Psoas muscle (tissue), 8 donors: ENCODE measurements around the gene ETV7. TPM values are rescaled to one million over a fixed set of nuclear protein-coding genes. Genes with fewer than 3 reads are reported as not detected.

Experiments used
- ATAC-seq, 4 donors: fragments of 200-7000 bp; cut with Tn5 transposase; one replicate each; pipeline ENCODE4 v1.9.1; 2020; ENCODE audit warnings: moderate library complexity in 3 of 4, mild to moderate bottlenecking in 2 of 4
- DNase-seq, 2 donors: peaks; one replicate each; pipeline ENCODE4 v3.0.0-alpha.2; 2020
- H3K27ac ChIP-seq: fragments of 200-600 bp; one replicate; pipeline ENCODE4 v1.8.0; 2022
- H3K27me3 ChIP-seq, 3 donors: fragments of 200-600 bp in 1 of 3; one replicate each; pipeline versions ENCODE4 v1.6.1 to v1.8.0; 2013 to 2022; ENCODE audit warnings: low read length in 2 of 3, mild to moderate bottlenecking in 2 of 3, moderate library complexity in 1 of 3; ENCODE audit not compliant: insufficient read depth in 3 of 3
- H3K36me3 ChIP-seq, 2 donors: fragments of 200-600 bp in 1 of 2; one replicate each; pipeline versions ENCODE4 v1.6.1 to v1.8.0; 2013 to 2022; ENCODE audit warnings: low read depth in 1 of 2, mild to moderate bottlenecking in 1 of 2, moderate library complexity in 1 of 2; ENCODE audit not compliant: insufficient read depth in 1 of 2
- H3K4me1 ChIP-seq: fragments of 200-600 bp; one replicate; pipeline ENCODE4 v1.8.0; 2022
- H3K4me3 ChIP-seq: fragments of 200-600 bp; one replicate; pipeline ENCODE4 v1.8.0; 2022; ENCODE audit warnings: mild to moderate bottlenecking
- H3K9me3 ChIP-seq: fragments of 200-600 bp; one replicate; pipeline ENCODE4 v1.8.0; 2022
- WGBS, 3 donors: extraction: QIAGEN DNeasy Blood & Tissue Kit; methylation state at CpG; one replicate each; pipeline versions ENCODE4 v1.1.6 to v1.1.7; 2013; 5-methylcytosine and 5-hydroxymethylcytosine counted together
- intact Hi-C, 2 donors: fragments of 100-400 bp; cut with DNase I; formaldehyde crosslinking; loops; one replicate each; pipeline versions ENCODE4 v1.11.0 to v1.14.2; 2022
- polyA plus RNA-seq, 3 donors: library from polyadenylated mRNA; stranded (reverse); fragments of 200-250 nt; gene quantifications; one replicate each; pipeline ENCODE4 v1.2.3, GENCODE V29; 2013
- total RNA-seq, 4 donors: library from RNA; stranded (reverse); fragmentation: NEBNext Ultra II Directional in 2 of 4; extraction: Animal tissue kit (Norgen Biotek cat#: 25700) in 2 of 4; gene quantifications; one replicate each; pipeline versions ENCODE4 v1.2.1 to v1.2.4, GENCODE V29; 2021 to 2023
- TF ChIP-seq, protein P1 (sequence below): fragments of 200-600 bp; IDR thresholded peaks from one replicate; pipeline ENCODE4 v1.8.0; 2022; ENCODE audit warnings: antibody characterized with exemption
- donor health status: healthy with polysubstance abuse.
- donor health status: DM: no; HTN: no; CAD: no; lungs with moderate emphysema.
- donor health status: Bipolar disorder and iron deficiency.
- donor health status: healthy.
- donor health status: DM: yes; HTN: yes; CAD: no.
- donor health status: DM: no; HTN: no; CAD: no.
- donor health status: DM: no; HTN: no; CAD: no.
- donor health status: DM: yes; HTN: yes; CAD: no.

ETV7 gene
- total and polyA plus RNA-seq, 7 donors: 0.06 to 0.09 TPM; not detected in 5

DNA sequence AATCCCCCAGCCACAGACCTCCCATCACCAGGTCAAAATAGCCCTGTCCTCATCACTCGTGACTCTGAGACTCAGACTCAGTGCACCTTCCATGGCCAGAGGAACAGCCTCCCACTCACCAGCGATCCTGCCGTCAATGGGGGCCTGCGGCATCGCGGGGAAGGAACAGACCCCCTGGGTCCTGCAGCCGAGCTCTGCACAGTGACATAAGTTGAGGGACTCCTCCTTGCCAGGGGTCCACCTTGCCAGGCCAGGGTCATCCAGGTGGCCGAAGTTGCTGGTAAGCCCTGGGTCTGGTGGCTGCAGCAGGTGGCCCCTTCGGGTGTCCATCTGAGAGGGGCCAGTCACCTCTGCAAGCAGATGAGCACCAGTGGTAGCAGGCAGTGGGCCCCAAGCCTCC lies 16.3 kb downstream of the ETV7 start:
- WGBS, 3 donors: 92 to 96% (median 93%) methylated on average over 9 of the region's 9 CpGs
- Histone ChIP-seq H3K36me3 (no peaks in the 10 kb centered on the region), H3K27me3 (no peaks in the 10 kb centered on the region), H3K4me3 (no peak overlapping the region), H3K9me3 (no peaks in the 10 kb centered on the region), H3K27ac (no peak overlapping the region), H3K4me1 (peaks cover 8% of the 10 kb centered on the region)
- DNase-seq (no peak), ATAC-seq (no peak)
- TF ChIP-seq, protein P1, sequence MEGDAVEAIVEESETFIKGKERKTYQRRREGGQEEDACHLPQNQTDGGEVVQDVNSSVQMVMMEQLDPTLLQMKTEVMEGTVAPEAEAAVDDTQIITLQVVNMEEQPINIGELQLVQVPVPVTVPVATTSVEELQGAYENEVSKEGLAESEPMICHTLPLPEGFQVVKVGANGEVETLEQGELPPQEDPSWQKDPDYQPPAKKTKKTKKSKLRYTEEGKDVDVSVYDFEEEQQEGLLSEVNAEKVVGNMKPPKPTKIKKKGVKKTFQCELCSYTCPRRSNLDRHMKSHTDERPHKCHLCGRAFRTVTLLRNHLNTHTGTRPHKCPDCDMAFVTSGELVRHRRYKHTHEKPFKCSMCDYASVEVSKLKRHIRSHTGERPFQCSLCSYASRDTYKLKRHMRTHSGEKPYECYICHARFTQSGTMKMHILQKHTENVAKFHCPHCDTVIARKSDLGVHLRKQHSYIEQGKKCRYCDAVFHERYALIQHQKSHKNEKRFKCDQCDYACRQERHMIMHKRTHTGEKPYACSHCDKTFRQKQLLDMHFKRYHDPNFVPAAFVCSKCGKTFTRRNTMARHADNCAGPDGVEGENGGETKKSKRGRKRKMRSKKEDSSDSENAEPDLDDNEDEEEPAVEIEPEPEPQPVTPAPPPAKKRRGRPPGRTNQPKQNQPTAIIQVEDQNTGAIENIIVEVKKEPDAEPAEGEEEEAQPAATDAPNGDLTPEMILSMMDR: no peak
- intact Hi-C loops: no loop called here

DNA sequence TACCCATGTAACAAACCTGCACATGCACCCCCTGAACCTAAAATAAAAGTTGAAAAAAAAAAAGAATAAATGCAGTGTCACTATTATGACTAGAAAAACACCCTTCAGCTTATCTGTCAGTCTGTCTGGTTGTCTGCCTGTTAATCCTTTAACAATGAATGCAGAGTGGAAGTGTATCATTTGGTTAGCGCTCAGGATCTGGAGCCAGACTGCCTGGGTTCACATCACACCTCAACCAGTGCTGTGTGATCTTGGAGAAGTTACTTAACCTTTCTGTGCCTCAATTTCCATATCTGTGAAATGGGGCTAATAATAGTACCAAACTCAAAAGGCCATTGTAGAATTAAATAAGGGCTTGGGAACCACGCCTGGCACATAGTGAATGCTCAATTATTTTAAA lies 16.8 kb downstream of the ETV7 start:
- H3K27ac ChIP-seq: no peak overlapping the region
- 98 to 100% (median 98%) methylated on average over 2 of the region's 2 CpGs for WGBS, 3 donors
- H3K4me1 ChIP-seq: peaks cover 8% of the 10 kb centered on the region
- ATAC-seq (no peak), DNase-seq (no peak)
- no peak overlapping the region for H3K4me3 ChIP-seq
- H3K9me3 ChIP-seq: no peaks in the 10 kb centered on the region
- intact Hi-C loops: no loop called here
- no peaks in the 10 kb centered on the region for H3K36me3 ChIP-seq
- TF ChIP-seq, protein P1: no peak
- no peaks in the 10 kb centered on the region for H3K27me3 ChIP-seq

DNA sequence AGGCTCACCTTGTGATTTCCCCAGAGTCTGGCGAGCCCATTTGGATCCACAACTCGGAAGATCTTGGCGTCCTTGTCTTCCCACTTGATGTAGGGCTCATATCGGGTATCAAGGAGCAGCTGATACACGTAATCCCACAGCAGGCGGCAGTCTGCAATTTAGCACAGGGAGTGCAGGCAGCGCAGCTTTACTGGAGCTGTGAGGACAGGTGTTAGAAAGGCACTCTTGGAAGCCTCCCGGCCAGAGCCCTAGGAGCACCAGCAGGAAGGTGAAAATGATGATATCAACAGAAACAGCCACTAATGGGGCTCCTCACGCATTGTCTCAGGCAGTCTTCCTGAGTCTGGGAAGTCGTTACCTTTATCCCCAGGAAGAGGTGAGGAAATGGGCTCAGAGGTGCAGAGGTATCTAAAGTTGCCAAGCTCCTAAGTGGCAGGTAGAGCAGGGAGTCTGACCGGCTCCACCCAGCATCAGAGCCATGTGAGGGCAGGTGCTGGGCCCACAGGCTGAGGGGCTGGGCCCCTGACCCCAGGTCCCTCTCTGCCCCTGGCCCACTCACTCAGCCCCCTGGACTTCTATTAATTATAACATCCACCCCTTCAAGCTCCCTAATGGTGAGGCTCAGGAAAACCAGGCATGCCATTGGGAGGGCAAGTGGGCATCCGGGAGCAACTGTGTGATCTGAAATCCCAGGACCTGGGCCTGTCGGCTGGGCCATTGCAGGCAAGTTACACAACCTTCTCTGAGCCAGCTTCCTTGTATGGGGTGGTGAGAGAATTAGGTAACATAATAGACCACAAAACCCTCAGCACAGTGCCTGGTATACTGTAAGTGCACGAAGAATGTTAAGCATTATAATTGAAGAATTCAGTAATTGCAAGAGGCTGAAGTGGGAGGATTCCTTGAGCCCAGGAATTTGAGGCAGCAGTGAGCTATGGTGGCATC lies 18.3 kb downstream of the ETV7 start:
- Histone ChIP-seq H3K27ac (peak overlapping the region; percentile 13), H3K27me3 (no peaks in the 10 kb centered on the region), H3K9me3 (no peaks in the 10 kb centered on the region), H3K36me3 (no peaks in the 10 kb centered on the region), H3K4me3 (no peak overlapping the region), H3K4me1 (peaks cover 8% of the 10 kb centered on the region)
- ATAC-seq (peak; percentile 81 to 98 (median 95)), DNase-seq (peak in 1 of 2 donors; percentile 72)
- TF ChIP-seq, protein P1: no peak
- intact Hi-C loops: loop anchor here (10.0 kb wide), 2 partner anchors 244 to 344 kb away; partner anchors contain the start of genes MAPK14 (in 1 of the 2) and SLC26A8 (in 1 of the 2)
- 42 to 50% (median 46%) methylated on average over 14 of the region's 14 CpGs for WGBS, 3 donors

DNA sequence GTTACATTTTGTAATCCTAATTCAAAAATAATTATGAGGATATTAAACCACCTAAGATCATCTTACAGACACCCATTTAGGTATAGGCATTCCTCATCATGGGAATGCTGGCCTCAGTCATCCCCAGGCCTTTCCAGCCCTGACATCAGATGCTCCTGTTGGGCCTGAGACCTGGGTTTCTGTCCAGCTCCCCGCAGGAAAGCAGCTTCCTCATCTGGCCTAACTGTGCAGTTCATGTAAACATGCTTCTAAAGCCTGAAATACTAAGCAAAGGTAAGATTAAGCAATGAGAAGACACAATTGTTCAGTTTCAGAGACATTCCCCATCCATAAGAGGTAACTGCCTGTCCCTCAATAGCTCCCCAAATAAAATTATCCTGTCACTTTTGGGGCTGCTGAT lies 19.0 kb downstream of the ETV7 start:
- 41 to 86% (median 50%) methylated on average over 1 of the region's 1 CpG for WGBS, 3 donors
- intact Hi-C loops: loop anchor here (10.0 kb wide), 2 partner anchors 244 to 344 kb away; partner anchors contain the start of genes MAPK14 (in 1 of the 2) and SLC26A8 (in 1 of the 2)

More for the DNA sequence above, 19.0 kb downstream of the ETV7 start:
- Histone ChIP-seq H3K4me3 (no peak overlapping the region), H3K36me3 (no peaks in the 10 kb centered on the region), H3K27ac (peak overlapping the region; percentile 13), H3K9me3 (no peaks in the 10 kb centered on the region), H3K4me1 (peaks cover 8% of the 10 kb centered on the region), H3K27me3 (no peaks in the 10 kb centered on the region)
- DNase-seq (no peak), ATAC-seq (peak in 1 of 4 donors; percentile 11)
- TF ChIP-seq, protein P1: no peak
